Astrocyte of the spinal cord (primary cell): Measurements from ENCODE around the gene ZNF674.
"Not testable (repeated sequence)": the region's sequence is repeated elsewhere in the genome, so short reads cannot be mapped to it uniquely, and the experiment has no call there.

Source experiments
- DNase-seq: peaks from one replicate; pipeline ENCODE4 v3.0.0; 2011; ENCODE audit warnings: low read depth, low spot score
- H3K4me3 ChIP-seq: 2 replicates; pipeline ENCODE4 v1.5.1; 2011; ENCODE audit warnings: low read depth, mild to moderate bottlenecking, low read length, moderate library complexity
- in situ Hi-C: cut with HindIII; loops from 2 replicates; pipeline ENCODE4 v1.10.0; 2017; ENCODE audit warnings: low sequenced_read_pairs
- TF ChIP-seq, protein P1 (sequence below): IDR thresholded peaks from 2 replicates; pipeline ENCODE4 v1.5.1; 2012; ENCODE audit warnings: low read depth, mild to moderate bottlenecking, low read length, inconsistent platforms

Gene ZNF674

GRCh38 chrX:46465203-46465602 lies 80.0 kb downstream of the ZNF674 start:
- in situ Hi-C loops: no loop called here
- H3K4me3 ChIP-seq: no peak overlapping the region

GRCh38 chrX:46463682-46464081 lies 81.5 kb downstream of the ZNF674 start:
- DNase-seq: no peak
- TF ChIP-seq, protein P1, sequence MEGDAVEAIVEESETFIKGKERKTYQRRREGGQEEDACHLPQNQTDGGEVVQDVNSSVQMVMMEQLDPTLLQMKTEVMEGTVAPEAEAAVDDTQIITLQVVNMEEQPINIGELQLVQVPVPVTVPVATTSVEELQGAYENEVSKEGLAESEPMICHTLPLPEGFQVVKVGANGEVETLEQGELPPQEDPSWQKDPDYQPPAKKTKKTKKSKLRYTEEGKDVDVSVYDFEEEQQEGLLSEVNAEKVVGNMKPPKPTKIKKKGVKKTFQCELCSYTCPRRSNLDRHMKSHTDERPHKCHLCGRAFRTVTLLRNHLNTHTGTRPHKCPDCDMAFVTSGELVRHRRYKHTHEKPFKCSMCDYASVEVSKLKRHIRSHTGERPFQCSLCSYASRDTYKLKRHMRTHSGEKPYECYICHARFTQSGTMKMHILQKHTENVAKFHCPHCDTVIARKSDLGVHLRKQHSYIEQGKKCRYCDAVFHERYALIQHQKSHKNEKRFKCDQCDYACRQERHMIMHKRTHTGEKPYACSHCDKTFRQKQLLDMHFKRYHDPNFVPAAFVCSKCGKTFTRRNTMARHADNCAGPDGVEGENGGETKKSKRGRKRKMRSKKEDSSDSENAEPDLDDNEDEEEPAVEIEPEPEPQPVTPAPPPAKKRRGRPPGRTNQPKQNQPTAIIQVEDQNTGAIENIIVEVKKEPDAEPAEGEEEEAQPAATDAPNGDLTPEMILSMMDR: no peak
- in situ Hi-C loops: no loop called here

More at GRCh38 chrX:46465203-46465602, 80.0 kb downstream of the ZNF674 start:
- TF ChIP-seq, protein P1: no peak
- DNase-seq: no peak

DNA sequence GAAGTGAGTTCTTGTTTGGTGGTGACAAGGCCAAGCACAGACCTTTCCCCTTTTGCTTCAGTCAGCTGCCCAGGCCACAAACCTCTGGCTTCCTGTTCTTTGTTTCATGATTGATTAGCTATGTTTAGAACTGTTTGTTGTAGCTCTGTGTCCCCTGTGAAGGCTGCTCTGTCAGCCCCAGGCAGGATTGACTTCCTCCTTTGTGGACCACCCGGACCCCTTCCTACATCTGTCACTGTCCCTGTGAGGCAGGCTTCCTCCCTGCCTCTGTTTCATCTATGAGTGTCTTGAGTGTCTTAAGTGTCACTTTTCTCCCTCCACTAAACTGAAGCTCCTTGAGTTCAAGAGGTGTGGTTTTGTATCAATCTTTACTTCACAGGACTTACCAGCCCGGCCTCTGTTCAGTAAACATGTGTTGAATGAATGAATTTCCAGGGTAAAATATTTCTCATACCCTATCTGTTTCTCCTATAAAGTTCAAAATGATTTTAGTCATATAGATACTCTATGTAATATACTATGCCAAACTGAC lies 83.5 kb downstream of the ZNF674 start:
- in situ Hi-C loops: no loop called here
- no peak for DNase-seq
- H3K4me3 ChIP-seq: no peak overlapping the region
- TF ChIP-seq, protein P1: no peak

More at GRCh38 chrX:46463682-46464081, 81.5 kb downstream of the ZNF674 start:
- no peak overlapping the region for H3K4me3 ChIP-seq

- in situ Hi-C loops, H3K4me3 ChIP-seq, DNase-seq: not testable (repeated sequence)
Measured at GRCh38 chrX:46460801-46461659, 84.2 kb downstream of the ZNF674 start.

DNA sequence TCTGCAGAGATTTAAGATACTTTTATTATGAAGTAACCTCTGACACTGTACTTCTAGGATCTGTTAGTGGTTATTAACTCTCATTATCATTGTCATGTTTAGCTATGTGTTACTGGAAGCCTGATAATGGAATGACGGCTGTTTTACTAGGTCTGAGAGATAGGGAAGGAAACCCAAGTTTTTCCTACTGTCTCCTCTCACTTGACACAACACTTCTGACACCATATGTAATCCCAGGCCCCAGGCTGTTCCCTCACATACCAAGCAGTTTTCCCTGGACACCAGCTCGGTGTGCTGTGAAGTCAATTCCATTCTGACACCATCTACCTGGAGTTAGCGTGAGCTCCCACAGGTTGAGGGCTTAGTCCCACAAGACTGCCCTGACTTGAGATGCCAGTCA lies 85.6 kb downstream of the ZNF674 start:
- in situ Hi-C loops: no loop called here
- TF ChIP-seq, protein P1: no peak

GRCh38 chrX:46456125-46456922 lies 88.9 kb downstream of the ZNF674 start:
- TF ChIP-seq, protein P1: no peak
- DNase-seq: no peak
- in situ Hi-C loops: no loop called here
- H3K4me3 ChIP-seq: no peak overlapping the region

More for the DNA sequence above, 85.6 kb downstream of the ZNF674 start:
- H3K4me3 ChIP-seq: no peak overlapping the region
- no peak for DNase-seq
